Measurements from ENCODE around the gene CMTM3.
"Not testable (repeated sequence)": the region's sequence is repeated elsewhere in the genome, so short reads cannot be mapped to it uniquely, and the experiment has no call there.

Gene CMTM3

DNA sequence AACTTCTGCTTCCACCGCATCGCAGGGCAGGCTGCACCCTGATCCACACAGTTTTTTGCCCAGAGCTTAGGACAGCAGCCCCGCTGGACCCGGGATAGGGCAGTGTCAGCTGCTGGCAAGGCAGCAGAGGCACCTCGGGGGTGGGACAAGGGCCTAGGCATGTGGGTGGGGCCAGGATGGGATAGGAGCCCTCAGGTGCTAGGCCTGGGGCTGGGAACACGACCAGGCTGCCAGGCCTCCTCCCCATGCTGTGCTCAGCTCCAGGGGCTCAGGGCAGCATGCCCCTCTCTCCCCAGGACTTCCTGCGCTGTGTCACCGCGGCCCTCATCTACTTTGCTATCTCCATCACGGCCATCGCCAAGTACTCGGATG is 4.6 kb downstream of the CMTM3 start:
- no peak for DNase-seq (ENCODE audit: low spot score)

- DNase-seq (ENCODE audit: low spot score), result no peak
Measured at GRCh38 chr16:66610111-66610820, 5.8 kb downstream of the CMTM3 start.

DNA sequence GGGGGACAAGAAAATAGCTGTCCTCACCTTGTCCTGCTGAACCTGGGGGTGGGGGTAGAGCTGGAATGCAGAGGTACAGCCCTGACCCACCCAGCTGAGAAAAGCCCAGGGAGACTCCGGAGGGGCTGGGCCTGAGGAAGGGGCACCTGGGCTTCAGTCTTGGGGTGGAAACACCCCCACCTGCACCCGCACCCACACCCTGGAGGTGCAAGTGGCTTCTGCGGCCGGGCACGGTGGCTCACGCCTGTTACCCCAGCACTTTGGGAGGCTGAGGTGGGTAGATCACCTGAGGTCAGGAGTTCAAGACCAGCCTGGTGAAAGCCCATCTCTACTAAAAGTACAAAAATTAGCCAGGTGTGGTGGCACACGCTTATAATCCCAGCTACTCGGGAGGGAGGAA is 7.4 kb downstream of the CMTM3 start:
- DNase-seq (ENCODE audit: low spot score), result not testable (repeated sequence)

DNA sequence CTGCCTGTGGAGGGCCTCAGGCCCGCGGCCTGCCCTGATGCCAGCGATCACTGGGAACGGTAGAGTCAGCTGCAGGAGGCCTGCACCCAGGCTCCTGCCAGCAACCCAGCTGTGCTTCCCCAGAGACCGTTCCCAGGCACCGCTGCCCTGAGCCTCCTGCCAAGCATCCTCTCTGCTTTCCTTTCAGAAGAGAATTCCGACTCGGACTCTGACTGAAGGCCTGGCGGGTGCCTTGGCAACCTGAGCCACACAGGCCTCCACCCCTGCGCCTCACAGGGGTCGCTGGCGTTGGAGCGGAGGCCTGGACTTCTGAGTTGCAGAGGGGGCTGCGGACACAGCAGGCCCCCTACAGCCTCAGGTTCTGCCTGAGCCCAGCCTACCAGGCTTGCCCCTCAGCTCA is 7.9 kb downstream of the CMTM3 start:
- DNase-seq (ENCODE audit: low spot score), result no peak

GRCh38 chr16:66614161-66614802 is 9.8 kb downstream of the CMTM3 start:
- no peak for DNase-seq (ENCODE audit: low spot score)

DNA sequence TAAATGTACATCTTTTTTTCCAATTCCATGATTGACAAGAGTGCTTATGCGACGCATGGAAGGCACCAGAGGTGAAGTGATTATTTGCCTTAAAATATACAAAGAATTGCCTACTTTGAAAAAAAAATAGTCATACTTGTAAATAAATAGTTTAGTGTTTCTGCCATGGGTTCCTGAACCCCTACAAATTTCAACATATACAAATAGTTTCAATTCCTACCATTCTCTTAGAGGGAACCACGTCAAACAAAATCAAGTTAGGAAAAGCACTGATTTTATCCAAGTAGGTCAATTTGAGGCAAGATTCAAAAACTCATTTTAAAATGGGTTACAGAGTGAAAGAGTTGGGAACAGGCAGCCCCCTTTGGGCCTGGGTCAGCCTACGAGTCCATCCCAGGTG is 11.7 kb downstream of the CMTM3 start:
- DNase-seq (ENCODE audit: low spot score), result no peak

DNA sequence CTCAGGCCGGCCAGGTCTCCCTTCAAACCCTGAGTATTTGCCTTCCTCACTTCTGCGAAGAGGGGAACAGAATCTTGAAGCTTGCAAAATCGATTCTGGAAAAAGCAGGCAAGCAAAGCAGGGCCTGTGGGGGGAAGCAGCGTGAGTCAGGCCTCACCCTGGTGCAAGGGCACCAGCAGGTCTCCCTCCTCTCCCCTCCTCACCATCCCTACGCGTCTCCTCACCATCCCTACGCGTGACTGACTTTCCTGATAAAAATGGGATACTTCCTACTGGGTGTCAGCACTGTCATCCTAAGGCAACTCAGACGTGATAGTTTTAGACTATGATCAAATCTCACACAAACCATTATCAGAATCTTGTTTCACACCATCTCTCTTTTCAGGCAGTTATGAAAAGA is 12.1 kb downstream of the CMTM3 start:
- DNase-seq (ENCODE audit: low spot score), result no peak

- no peak for DNase-seq (ENCODE audit: low spot score)
Measured at GRCh38 chr16:66617010-66617434, 12.5 kb downstream of the CMTM3 start.

- DNase-seq (ENCODE audit: low spot score), result no peak
Measured at GRCh38 chr16:66617728-66618127, 13.2 kb downstream of the CMTM3 start.

- DNase-seq (ENCODE audit: low spot score), result no peak
Measured at GRCh38 chr16:66618588-66619375, 14.3 kb downstream of the CMTM3 start.

GRCh38 chr16:66619534-66620428 is 15.3 kb downstream of the CMTM3 start:
- DNase-seq (ENCODE audit: low spot score), result no peak

DNA sequence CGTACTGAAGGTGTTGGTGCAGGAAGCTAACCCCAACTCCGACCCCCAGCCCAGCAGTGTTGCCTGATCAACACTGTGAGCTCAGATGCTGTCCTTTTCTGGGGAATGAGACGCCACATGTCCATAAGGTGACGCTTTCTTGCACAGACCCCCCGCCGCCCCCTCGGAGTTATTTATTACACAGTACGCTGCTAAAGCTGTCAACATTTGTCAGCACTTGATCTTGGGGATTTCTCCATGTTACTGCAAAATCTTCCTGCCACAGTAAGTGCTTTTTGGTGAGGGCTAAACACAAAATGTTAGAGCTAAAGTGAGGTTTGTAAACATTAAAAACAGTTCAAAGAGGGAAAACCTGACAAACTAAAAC is 15.9 kb downstream of the CMTM3 start:
- DNase-seq (ENCODE audit: low spot score), result no peak

DNA sequence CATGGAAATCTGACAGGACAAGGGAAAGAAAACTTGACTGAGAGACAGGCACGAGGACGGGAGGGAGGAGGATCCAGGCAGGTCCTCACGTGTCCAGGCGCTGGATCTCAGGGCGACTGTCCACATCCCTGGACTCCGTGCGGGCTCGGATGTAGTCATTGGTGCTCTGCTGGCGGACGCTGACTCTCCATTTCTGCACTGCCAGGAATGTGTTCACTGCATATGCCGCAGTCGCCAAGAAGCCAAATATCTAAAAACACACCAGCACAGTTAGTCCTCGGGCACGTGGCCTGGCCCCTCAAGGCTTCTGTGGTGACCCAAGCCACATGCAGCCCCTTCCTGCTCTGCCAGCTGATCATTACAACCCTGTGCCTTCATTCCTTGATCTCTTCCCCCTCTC is 17.5 kb downstream of the CMTM3 start:
- DNase-seq (ENCODE audit: low spot score), result no peak

GRCh38 chr16:66622863-66623262 is 18.4 kb downstream of the CMTM3 start:
- DNase-seq (ENCODE audit: low spot score), result no peak

GRCh38 chr16:66623755-66624154 is 19.3 kb downstream of the CMTM3 start:
- no peak for DNase-seq (ENCODE audit: low spot score)

DNA sequence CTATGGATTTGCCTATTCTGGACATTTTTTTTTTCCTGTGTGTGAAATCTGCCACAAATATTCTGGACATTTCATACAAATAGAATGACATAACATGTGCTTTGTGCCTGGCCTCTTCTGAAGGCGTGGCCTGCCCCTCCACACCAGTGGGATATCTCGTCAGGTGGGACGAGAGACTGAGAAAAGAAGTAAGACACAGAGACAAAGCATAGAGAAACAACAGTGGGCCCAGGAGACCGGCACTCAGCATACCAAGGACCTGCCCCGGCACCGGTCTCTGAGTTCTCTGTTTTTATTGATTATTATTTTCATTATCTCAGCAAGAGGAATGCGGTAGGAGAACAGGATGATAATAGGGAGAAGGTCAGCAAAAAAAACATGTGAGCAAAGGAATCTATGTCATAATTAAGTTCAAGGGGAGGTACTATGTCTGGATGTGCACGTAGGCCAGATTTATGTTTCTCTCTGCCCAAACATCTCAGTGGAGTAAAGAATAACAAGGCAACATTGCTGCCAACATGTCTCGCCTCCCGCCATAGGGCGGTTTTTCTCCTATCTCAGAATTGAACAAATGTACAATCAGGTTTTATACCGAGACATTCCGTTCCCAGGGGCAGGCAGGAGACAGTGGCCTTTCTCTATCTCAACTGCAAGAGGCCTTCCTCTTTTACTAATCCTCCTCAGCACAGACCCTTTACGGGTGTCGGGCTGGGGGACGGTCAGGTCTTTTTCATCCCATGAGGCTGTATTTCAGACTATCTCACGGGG is 23.3 kb downstream of the CMTM3 start:
- DNase-seq (ENCODE audit: low spot score), result not testable (repeated sequence)

- DNase-seq (ENCODE audit: low spot score), result no peak
Measured at GRCh38 chr16:66629856-66630255, 25.4 kb downstream of the CMTM3 start.

- DNase-seq (ENCODE audit: low spot score), result not testable (repeated sequence)
Measured at GRCh38 chr16:66630561-66631260, 26.2 kb downstream of the CMTM3 start.

DNA sequence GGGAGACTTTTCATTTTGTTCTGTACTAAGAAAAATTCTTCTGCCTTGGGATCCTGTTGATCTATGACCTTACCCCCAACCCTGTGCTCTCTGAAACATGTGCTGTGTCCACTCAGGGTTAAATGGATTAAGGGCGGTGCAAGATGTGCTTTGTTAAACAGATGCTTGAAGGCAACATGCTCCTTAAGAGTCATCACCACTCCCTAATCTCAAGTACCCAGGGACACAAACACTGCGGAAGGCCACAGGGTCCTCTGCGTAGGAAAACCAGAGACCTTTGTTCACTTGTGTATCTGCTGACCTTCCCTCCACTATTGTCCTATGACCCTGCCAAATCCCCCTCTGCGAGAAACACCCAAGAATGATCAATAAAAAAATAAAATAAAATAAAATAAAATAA is 27.1 kb downstream of the CMTM3 start:
- not testable (repeated sequence) for DNase-seq (ENCODE audit: low spot score)

DNA sequence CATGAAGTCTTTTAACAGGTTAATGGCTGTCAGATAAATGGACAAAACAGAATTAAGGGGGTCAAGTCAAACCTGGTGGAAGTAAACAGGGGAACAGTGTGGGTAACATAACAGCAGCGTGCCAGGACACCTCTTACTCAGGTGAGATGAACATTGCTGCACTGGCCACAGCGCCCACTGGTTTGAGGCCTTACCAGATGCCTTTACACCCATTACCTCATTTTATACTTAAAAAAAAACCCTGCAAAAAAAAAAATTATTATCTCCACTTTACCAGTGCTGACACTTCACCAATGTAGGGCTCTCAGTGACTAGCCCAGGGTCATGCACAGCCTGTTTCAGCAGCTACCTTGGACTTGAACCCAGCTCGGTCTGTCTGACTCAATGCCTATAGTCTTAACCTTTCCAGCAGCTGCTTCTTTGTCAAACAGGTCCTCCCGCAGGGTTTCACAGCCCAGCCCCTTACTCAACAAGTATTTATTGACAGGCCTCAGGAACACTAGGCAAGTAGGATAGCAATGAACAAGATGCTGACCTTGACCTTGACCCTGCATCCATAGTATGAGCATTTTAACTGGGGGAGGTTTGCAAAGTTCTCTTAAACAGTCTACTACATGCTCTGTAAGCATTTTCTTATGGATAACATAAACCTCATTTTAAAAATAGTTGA is 30.2 kb downstream of the CMTM3 start:
- no peak for DNase-seq (ENCODE audit: low spot score)
